ENCODE results near the gene TAB2. TPM values are rescaled to one million over a fixed set of nuclear protein-coding genes. Genes with fewer than 3 reads are reported as not detected.

The TAB2 gene
- total and polyA plus RNA-seq, 2 of the 8 experiments (the other 6 are each of a cell fraction or from before 2014, with no cell fraction given), result 40.4 to 63.0 TPM

DNA sequence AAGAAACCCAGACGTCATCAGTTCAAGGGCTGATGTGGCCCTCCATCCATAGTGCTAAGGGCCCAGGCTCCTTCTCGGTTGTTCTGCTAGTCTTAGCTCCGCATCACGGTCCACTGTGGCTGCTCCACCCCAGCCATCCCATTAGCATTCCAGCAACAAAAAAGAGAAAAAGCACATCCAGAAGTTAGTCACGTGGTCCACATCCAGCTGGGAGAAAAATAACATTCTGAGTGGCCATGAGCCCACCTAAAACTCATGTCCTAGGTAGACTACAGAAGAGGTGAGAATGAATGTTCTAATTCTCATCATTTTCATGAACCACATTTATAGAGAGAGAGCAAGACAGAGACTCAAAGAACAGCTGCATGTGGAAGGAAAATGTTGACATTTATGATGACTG is 49.4 kb upstream of the TAB2 start:
- H3K4ac ChIP-seq (replicated peaks; ENCODE audit: insufficient read length, low read depth, low read length), result no peak overlapping the region
- no peaks in the 10 kb centered on the region for H3K27me3 ChIP-seq (replicated peaks in 1 of 4; ENCODE audit: control insufficient read depth in 3 of 4, extremely low read depth in 1 of 4, insufficient read depth in 3 of 4, low read length in 3 of 4)
- no peak overlapping the region for H3K4me3 ChIP-seq (ENCODE audit: extremely low read depth in 1 of 4, insufficient read depth in 2 of 4, low read depth in 3 of 4, low read length in 4 of 4)
- no peaks in the 10 kb centered on the region; the same call in 1 of the 2 replicates for H3K23me2 ChIP-seq (ENCODE audit: low read depth, low read length)
- H4K91ac ChIP-seq (replicated peaks; ENCODE audit: insufficient read length, low read length), result no peak overlapping the region
- H2AFZ ChIP-seq (ENCODE audit: low read length), result no peak overlapping the region
- no peak overlapping the region for H4K8ac ChIP-seq (ENCODE audit: extremely low read depth, insufficient read depth, low read length)
- no peak overlapping the region for H3K9ac ChIP-seq (replicated peaks in 1 of 4; ENCODE audit: extremely low read depth in 1 of 4, low read depth in 3 of 4, low read length in 3 of 4)
- no peaks in the 10 kb centered on the region for H3K79me1 ChIP-seq (ENCODE audit: low read depth, low read length)
- no peak for FAIRE-seq
- H2BK15ac ChIP-seq (ENCODE audit: low read length), result no peak overlapping the region
- 87% methylated on average over 5 of the region's 5 CpGs; no CpG with 5 or more reads in 1 of the 2 experiments for WGBS, 2 experiments (ENCODE audit: extremely low coverage in 1 of 2, insufficient coverage in 1 of 2, insufficient read length in 1 of 2, insufficient replicate concordance in 2 of 2, low coverage in 1 of 2, low lambda C conversion rate in 2 of 2, missing lambda C conversion rate in 1 of 2)
- H3K23ac ChIP-seq (ENCODE audit: insufficient read length), result no peak overlapping the region
- peaks cover 0 to 3% of the 10 kb centered on the region in 2 experiments; a peak in 1 of 4 replicates for H3K9me3 ChIP-seq (ENCODE audit: insufficient read depth in 2 of 2, low read depth in 1 of 2, low read length in 1 of 2)
- H3K36me3 ChIP-seq (ENCODE audit: control insufficient read depth in 2 of 4, insufficient read depth in 4 of 4, low read length in 3 of 4), result no peaks in the 10 kb centered on the region
- H3K79me2 ChIP-seq (ENCODE audit: control insufficient read depth in 1 of 2, insufficient read depth in 2 of 2, low read length in 2 of 2), result no peaks in the 10 kb centered on the region
- no peak overlapping the region for H2BK120ac ChIP-seq (replicated peaks; ENCODE audit: low read depth, low read length)
- POLR2A ChIA-PET (ENCODE audit: partially characterized antibody), result no interaction called here
- no peak for DNase-seq (ENCODE audit: low read depth in 1 of 2, low spot score in 2 of 2)
- H3K4me1 ChIP-seq (replicated peaks in 1 of 4; ENCODE audit: control insufficient read depth in 3 of 4, insufficient read depth in 4 of 4, low read length in 3 of 4), result no peaks in the 10 kb centered on the region
- no peak overlapping the region for H2BK5ac ChIP-seq (ENCODE audit: low read depth, low read length)
- H3K56ac ChIP-seq (replicated peaks; ENCODE audit: insufficient read length, low read depth, low read length), result no peak overlapping the region
- H2BK20ac ChIP-seq (ENCODE audit: low read length), result no peak overlapping the region
- no peak overlapping the region for H3K4me2 ChIP-seq (ENCODE audit: insufficient read depth in 1 of 2, low read depth in 2 of 2, low read length in 2 of 2)
- no peak overlapping the region for H4K5ac ChIP-seq (ENCODE audit: insufficient read length, low read depth, low read length)
- no peak overlapping the region for H3K27ac ChIP-seq (ENCODE audit: low read depth, low read length)
- H2AK5ac ChIP-seq (ENCODE audit: low read depth, low read length), result no peak overlapping the region
- no peaks in the 10 kb centered on the region for H4K20me1 ChIP-seq (replicated peaks in 1 of 2; ENCODE audit: control insufficient read depth in 1 of 2, insufficient read depth in 2 of 2, low read length in 2 of 2)
- CTCF ChIA-PET (ENCODE audit: partially characterized antibody), result no interaction called here
- H3K14ac ChIP-seq (ENCODE audit: insufficient read length), result no peak overlapping the region
- no peak overlapping the region for H2BK12ac ChIP-seq (ENCODE audit: low read depth, low read length)
- H3K18ac ChIP-seq (ENCODE audit: extremely low read depth, low read length), result no peak overlapping the region
- TF ChIP-seq YY1 (IDR thresholded peaks at IDR 0.05; ENCODE audit: low read depth, low read length) (no peak), SP1 (IDR thresholded peaks at IDR 0.05; ENCODE audit: low read depth, low read length) (no peak), HDAC2 (IDR thresholded peaks at IDR 0.05; ENCODE audit: borderline replicate concordance in 1 of 2, low read depth in 2 of 2, low read length in 2 of 2) (no peak), CTBP2 (IDR thresholded peaks at IDR 0.05; ENCODE audit: borderline replicate concordance, insufficient read depth, insufficient read length, low read length) (no peak), FOSL1 (IDR thresholded peaks at IDR 0.05; ENCODE audit: insufficient read depth, low read depth, low read length) (no peak), NRF1 (IDR thresholded peaks at IDR 0.05; ENCODE audit: low read depth, low read length) (no peak), PHF8 (conservative IDR thresholded peaks at IDR 0.05; ENCODE audit: low read depth, low read length) (no peak), SP2 (IDR thresholded peaks at IDR 0.05; ENCODE audit: low read length) (no peak), RFX5 (IDR thresholded peaks at IDR 0.05; ENCODE audit: borderline replicate concordance, low read depth, low read length) (no peak), SIRT6 (IDR thresholded peaks at IDR 0.05; ENCODE audit: low read length) (no peak), POLR2AphosphoS5 (IDR thresholded peaks at IDR 0.05; ENCODE audit: low read depth, low read length) (no peak), ZNF274 (IDR thresholded peaks at IDR 0.05; ENCODE audit: borderline replicate concordance, extremely low read depth, low read length) (no peak), CBX5 (IDR thresholded peaks at IDR 0.05; ENCODE audit: low read depth, low read length) (no peak), TEAD4 (IDR thresholded peaks at IDR 0.05; ENCODE audit: low read depth, low read length) (no peak)
- TF ChIP-seq, protein P1, sequence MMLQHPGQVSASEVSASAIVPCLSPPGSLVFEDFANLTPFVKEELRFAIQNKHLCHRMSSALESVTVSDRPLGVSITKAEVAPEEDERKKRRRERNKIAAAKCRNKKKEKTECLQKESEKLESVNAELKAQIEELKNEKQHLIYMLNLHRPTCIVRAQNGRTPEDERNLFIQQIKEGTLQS (IDR thresholded peaks at IDR 0.05; ENCODE audit: insufficient read depth, low read depth, low read length), result no peak
